ENCODE data around the gene TRIM36.

The TRIM36 gene

GRCh38 chr5:115190388-115190787, 20.7 kb upstream of the TRIM36 start:
- no peak overlapping the region for H2AFZ ChIP-seq
- H3K79me2 ChIP-seq: no peaks in the 10 kb centered on the region
- H3K36me3 ChIP-seq (ENCODE audit: control insufficient read depth, insufficient read depth, low read length): no peaks in the 10 kb centered on the region
- no peak for TF ChIP-seq CTCF (IDR thresholded peaks at IDR 0.05)
- H3K27me3 ChIP-seq (ENCODE audit: control insufficient read depth, insufficient read depth, low read length): no peaks in the 10 kb centered on the region
- H3K27ac ChIP-seq: no peak overlapping the region
- no peak overlapping the region for H3K4me3 ChIP-seq (ENCODE audit: low read depth, low read length)
- no peaks in the 10 kb centered on the region for H3K9me3 ChIP-seq (ENCODE audit: control insufficient read depth, low read length)
- H3K4me1 ChIP-seq: no peaks in the 10 kb centered on the region
- H3K4me2 ChIP-seq (ENCODE audit: low read length): no peak overlapping the region
- no peak overlapping the region for H3K9ac ChIP-seq

GRCh38 chr5:115189866-115190265, 20.2 kb upstream of the TRIM36 start:
- H3K27ac ChIP-seq: no peak overlapping the region
- no peak overlapping the region for H2AFZ ChIP-seq
- TF ChIP-seq CTCF (IDR thresholded peaks at IDR 0.05): no peak
- no peaks in the 10 kb centered on the region for H3K27me3 ChIP-seq (ENCODE audit: control insufficient read depth, insufficient read depth, low read length)
- H3K4me3 ChIP-seq (ENCODE audit: low read depth, low read length): no peak overlapping the region
- no peaks in the 10 kb centered on the region for H3K36me3 ChIP-seq (ENCODE audit: control insufficient read depth, insufficient read depth, low read length)
- H3K9ac ChIP-seq: no peak overlapping the region
- no peaks in the 10 kb centered on the region for H3K9me3 ChIP-seq (ENCODE audit: control insufficient read depth, low read length)
- no peak overlapping the region for H3K4me2 ChIP-seq (ENCODE audit: low read length)
- H3K4me1 ChIP-seq: no peaks in the 10 kb centered on the region
- no peaks in the 10 kb centered on the region for H3K79me2 ChIP-seq

GRCh38 chr5:115186794-115187193, 17.1 kb upstream of the TRIM36 start:
- H3K9ac ChIP-seq: no peak overlapping the region
- H3K27me3 ChIP-seq (ENCODE audit: control insufficient read depth, insufficient read depth, low read length): peaks cover 7% of the 10 kb centered on the region
- no peak overlapping the region for H3K27ac ChIP-seq
- H3K36me3 ChIP-seq (ENCODE audit: control insufficient read depth, insufficient read depth, low read length): no peaks in the 10 kb centered on the region
- no peaks in the 10 kb centered on the region for H3K79me2 ChIP-seq
- H2AFZ ChIP-seq: no peak overlapping the region
- H3K4me2 ChIP-seq (ENCODE audit: low read length): no peak overlapping the region
- no peak for TF ChIP-seq CTCF (IDR thresholded peaks at IDR 0.05)
- no peaks in the 10 kb centered on the region for H3K4me1 ChIP-seq
- no peaks in the 10 kb centered on the region for H3K9me3 ChIP-seq (ENCODE audit: control insufficient read depth, low read length)
- H3K4me3 ChIP-seq (ENCODE audit: low read depth, low read length): no peak overlapping the region

DNA sequence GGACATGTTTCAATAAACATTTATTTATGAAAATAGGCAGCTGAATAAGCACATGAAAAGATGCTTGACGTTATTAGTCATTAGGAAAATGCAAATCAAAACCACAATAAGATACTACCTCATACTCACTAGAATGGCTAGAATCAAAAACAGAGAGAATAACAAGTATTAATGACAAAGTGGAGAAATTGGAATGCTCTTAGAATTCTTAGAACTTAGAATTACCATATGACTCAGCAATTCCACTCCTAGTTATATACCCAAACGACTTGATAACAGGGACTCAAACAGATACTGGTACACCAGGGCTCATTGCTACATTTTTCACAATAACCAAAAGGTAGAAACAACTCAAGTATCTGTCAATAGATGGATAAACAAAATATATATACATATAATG, 15.1 kb upstream of the TRIM36 start:
- no peaks in the 10 kb centered on the region for H3K79me2 ChIP-seq
- H3K9ac ChIP-seq: no peak overlapping the region
- H2AFZ ChIP-seq: no peak overlapping the region
- no peaks in the 10 kb centered on the region for H3K36me3 ChIP-seq (ENCODE audit: control insufficient read depth, insufficient read depth, low read length)
- no peaks in the 10 kb centered on the region for H3K4me1 ChIP-seq
- H3K9me3 ChIP-seq (ENCODE audit: control insufficient read depth, low read length): no peaks in the 10 kb centered on the region
- peaks cover 13% of the 10 kb centered on the region for H3K27me3 ChIP-seq (ENCODE audit: control insufficient read depth, insufficient read depth, low read length)
- no peak overlapping the region for H3K27ac ChIP-seq
- H3K4me2 ChIP-seq (ENCODE audit: low read length): no peak overlapping the region
- H3K4me3 ChIP-seq (ENCODE audit: low read depth, low read length): no peak overlapping the region
- no peak for TF ChIP-seq CTCF (IDR thresholded peaks at IDR 0.05)

- peaks cover 18% of the 10 kb centered on the region for H3K27me3 ChIP-seq (ENCODE audit: control insufficient read depth, insufficient read depth, low read length)
- no peaks in the 10 kb centered on the region for H3K79me2 ChIP-seq
- H3K4me2 ChIP-seq (ENCODE audit: low read length): no peak overlapping the region
- H2AFZ ChIP-seq: no peak overlapping the region
- no peaks in the 10 kb centered on the region for H3K9me3 ChIP-seq (ENCODE audit: control insufficient read depth, low read length)
- H3K36me3 ChIP-seq (ENCODE audit: control insufficient read depth, insufficient read depth, low read length): no peaks in the 10 kb centered on the region
- no peak overlapping the region for H3K9ac ChIP-seq
- H3K4me3 ChIP-seq (ENCODE audit: low read depth, low read length): no peak overlapping the region
- no peak for TF ChIP-seq CTCF (IDR thresholded peaks at IDR 0.05)
- H3K27ac ChIP-seq: no peak overlapping the region
- H3K4me1 ChIP-seq: no peaks in the 10 kb centered on the region
Observed at GRCh38 chr5:115181757-115182156, 12.0 kb upstream of the TRIM36 start.

All from parathyroid adenoma (tissue), 2 donors.